GM23248 (cell line): ENCODE results near the gene NUDT7. TPM values are rescaled to one million over a fixed set of nuclear protein-coding genes. Genes with fewer than 3 reads are reported as not detected.

Experiments
- DNase-seq: peaks from one replicate; pipeline ENCODE4 v3.0.0-alpha.2; 2015
- H2AFZ ChIP-seq: fragments of 200-600 bp; sonication (generic); 2 replicates; pipeline ENCODE4 v1.6.1; 2016; ENCODE audit warnings: antibody characterized with exemption
- H3F3A ChIP-seq: fragments of 200-600 bp; sonication (generic); 2 replicates; pipeline ENCODE4 v1.6.1; 2016; ENCODE audit warnings: mild to moderate bottlenecking, antibody characterized with exemption, mixed run types; ENCODE audit not compliant: insufficient read depth
- H3K27ac ChIP-seq: fragments of 200-600 bp; sonication (generic); 2 replicates; pipeline ENCODE4 v1.5.1; 2016; ENCODE audit warnings: mild to moderate bottlenecking
- H3K27me3 ChIP-seq: fragments of 200-600 bp; sonication (generic); replicated peaks from 2 replicates; pipeline ENCODE4 v1.6.1; 2016; ENCODE audit warnings: mild to moderate bottlenecking; ENCODE audit not compliant: insufficient read depth
- H3K36me3 ChIP-seq: fragments of 200-600 bp; sonication (generic); 2 replicates; pipeline ENCODE4 v1.6.1; 2016; ENCODE audit warnings: low read depth, mild to moderate bottlenecking
- H3K4me1 ChIP-seq: fragments of 200-600 bp; sonication (generic); 2 replicates; pipeline ENCODE4 v1.6.1; 2016; ENCODE audit warnings: mild to moderate bottlenecking; ENCODE audit not compliant: insufficient read depth
- H3K4me2 ChIP-seq: fragments of 200-600 bp; sonication (generic); one replicate; pipeline ENCODE4 v1.6.1; 2016; ENCODE audit warnings: mild to moderate bottlenecking; ENCODE audit not compliant: unreplicated experiment
- H3K4me3 ChIP-seq: fragments of 200-600 bp; sonication (generic); 2 replicates; pipeline ENCODE4 v1.5.1; 2016; ENCODE audit warnings: mild to moderate bottlenecking
- H3K79me2 ChIP-seq: fragments of 200-600 bp; sonication (generic); 2 replicates; pipeline ENCODE4 v1.6.1; 2016; ENCODE audit warnings: mild to moderate bottlenecking; ENCODE audit not compliant: insufficient read depth
- H3K9ac ChIP-seq: fragments of 200-600 bp; sonication (generic); 2 replicates; pipeline ENCODE4 v1.6.1; 2016; ENCODE audit warnings: mild to moderate bottlenecking
- H3K9me2 ChIP-seq: fragments of 200-600 bp; sonication (generic); 2 replicates; pipeline ENCODE4 v1.6.1; 2016; ENCODE audit warnings: mixed run types, mild to moderate bottlenecking, moderate library complexity; ENCODE audit not compliant: insufficient read depth
- H3K9me3 ChIP-seq: fragments of 200-600 bp; sonication (generic); one replicate; pipeline ENCODE4 v1.6.1; 2017; ENCODE audit warnings: low read depth
- H4K20me1 ChIP-seq: fragments of 200-600 bp; sonication (generic); 2 replicates; pipeline ENCODE4 v1.6.0; 2016; ENCODE audit not compliant: insufficient read depth
- EZH2 ChIP-seq: fragments of 200-600 bp; sonication (generic); IDR thresholded peaks from 2 replicates; pipeline ENCODE4 v1.6.1; 2018; ENCODE audit warnings: antibody characterized with exemption, mild to moderate bottlenecking; ENCODE audit not compliant: insufficient read depth, poor library complexity, severe bottlenecking
- EZH2phosphoT487 ChIP-seq: fragments of 200-600 bp; sonication (generic); IDR thresholded peaks from 2 replicates; pipeline ENCODE4 v1.6.1; 2018; ENCODE audit warnings: antibody characterized with exemption, moderate library complexity, mild to moderate bottlenecking, low read depth; ENCODE audit not compliant: insufficient read depth
- WGBS, 2 experiments: methylation state at CpG; one replicate each; pipeline ENCODE4 v1.1.6; 2015 to 2017; ENCODE audit warnings: low lambda C conversion rate in 2 of 2, low coverage in 1 of 2; ENCODE audit errors: missing lambda C conversion rate in 2 of 2; 5-methylcytosine and 5-hydroxymethylcytosine counted together
- in situ Hi-C: fragments of 300-500 bp; cut with MboI; formaldehyde crosslinking; loops from 2 replicates; pipeline ENCODE4 v1.15.0; 2020
- polyA plus RNA-seq: library from polyadenylated mRNA; unstranded; fragments of >200 nt; fragmentation: Nextera tagmentation; extraction: Ambion mirVana; gene quantifications from 2 replicates; pipeline ENCODE4 v1.2.1, GENCODE V29; 2016
- total RNA-seq: library from RNA; depleted of rRNA; stranded (reverse); fragments of >200 nt; shearing (Covaris generic); gene quantifications from 2 replicates; pipeline ENCODE4 v1.2.3, GENCODE V29; 2014

NUDT7 gene
- total and polyA plus RNA-seq, 2 experiments from 2014 or later: 3.0 to 6.2 TPM

- Histone ChIP-seq H3K36me3 (no peaks in the 10 kb centered on the region), H3K4me1 (peaks cover 10% of the 10 kb centered on the region; the same call in 1 of the 2 replicates), H3K79me2 (no peaks in the 10 kb centered on the region), H3K27me3 (no peaks in the 10 kb centered on the region), H3K4me3 (no peak overlapping the region), H3K9me2 (no peaks in the 10 kb centered on the region), H2AFZ (no peak overlapping the region), H4K20me1 (no peaks in the 10 kb centered on the region), H3K27ac (no peak overlapping the region), H3K9ac (no peak overlapping the region), H3K4me2 (no peak overlapping the region), H3K9me3 (no peaks in the 10 kb centered on the region), H3F3A (no peaks in the 10 kb centered on the region)
- no peak for DNase-seq
- no peak for TF ChIP-seq EZH2phosphoT487
- no peak for TF ChIP-seq EZH2
- in situ Hi-C loops: no loop called here
- WGBS, 2 experiments: 0 to 4% methylated on average over 1 of the region's 1 CpG
Measured at GRCh38 chr16:77729951-77730350, 7.6 kb downstream of the NUDT7 start.

GRCh38 chr16:77732241-77732946, 10.1 kb downstream of the NUDT7 start:
- Histone ChIP-seq H3K9me2 (no peaks in the 10 kb centered on the region), H3K27me3 (no peaks in the 10 kb centered on the region), H3K4me3 (no peak overlapping the region), H3K27ac (no peak overlapping the region), H3K4me1 (peaks cover 10% of the 10 kb centered on the region; the same call in 1 of the 2 replicates), H4K20me1 (no peaks in the 10 kb centered on the region), H3K79me2 (no peaks in the 10 kb centered on the region), H3K9me3 (no peaks in the 10 kb centered on the region), H3K4me2 (no peak overlapping the region), H3K36me3 (no peaks in the 10 kb centered on the region), H3K9ac (no peak overlapping the region), H3F3A (no peaks in the 10 kb centered on the region), H2AFZ (no peak overlapping the region)
- in situ Hi-C loops: no loop called here
- 63 to 71% methylated on average over 11 of the region's 11 CpGs for WGBS, 2 experiments
- DNase-seq: peak; percentile 74
- TF ChIP-seq EZH2 (no peak), EZH2phosphoT487 (no peak)

DNA sequence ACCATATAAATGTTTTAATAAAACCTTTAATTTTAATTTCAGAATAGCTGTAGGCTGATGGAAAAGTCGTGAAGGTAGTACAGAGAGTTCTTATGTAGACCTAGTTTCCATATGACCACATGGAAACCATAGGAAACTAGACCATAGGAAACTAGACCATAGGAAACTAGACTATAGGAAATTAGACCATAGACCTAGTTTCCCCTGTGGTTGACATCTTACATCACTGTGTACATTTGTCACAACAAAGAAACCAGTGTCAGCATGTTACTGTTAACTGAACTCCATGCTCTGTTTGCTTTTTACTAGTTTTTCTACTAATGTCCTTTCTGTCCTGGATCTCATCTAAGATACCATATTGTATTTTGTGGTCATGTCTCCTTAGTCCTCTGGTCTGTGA, 14.6 kb downstream of the NUDT7 start:
- H3K4me3 ChIP-seq: no peak overlapping the region
- no peaks in the 10 kb centered on the region for H3F3A ChIP-seq
- H3K79me2 ChIP-seq: no peaks in the 10 kb centered on the region
- H3K27me3 ChIP-seq: no peaks in the 10 kb centered on the region
- H3K36me3 ChIP-seq: no peaks in the 10 kb centered on the region
- no peak for DNase-seq
- no peaks in the 10 kb centered on the region for H3K9me3 ChIP-seq
- no peak overlapping the region for H3K4me2 ChIP-seq
- TF ChIP-seq EZH2 (no peak), EZH2phosphoT487 (no peak)
- no peak overlapping the region for H2AFZ ChIP-seq
- no peaks in the 10 kb centered on the region for H4K20me1 ChIP-seq
- no peak overlapping the region for H3K27ac ChIP-seq
- in situ Hi-C loops: no loop called here
- 4 to 7% methylated on average over 1 of the region's 1 CpG for WGBS, 2 experiments
- H3K4me1 ChIP-seq: peaks cover 8% of the 10 kb centered on the region
- no peaks in the 10 kb centered on the region for H3K9me2 ChIP-seq
- no peak overlapping the region for H3K9ac ChIP-seq

- Histone ChIP-seq H3K9me3 (no peaks in the 10 kb centered on the region), H3K9ac (no peak overlapping the region), H3F3A (no peaks in the 10 kb centered on the region), H3K4me3 (no peak overlapping the region), H3K4me2 (no peak overlapping the region), H3K36me3 (no peaks in the 10 kb centered on the region), H2AFZ (no peak overlapping the region), H4K20me1 (no peaks in the 10 kb centered on the region), H3K9me2 (no peaks in the 10 kb centered on the region), H3K27ac (no peak overlapping the region), H3K27me3 (no peaks in the 10 kb centered on the region), H3K79me2 (no peaks in the 10 kb centered on the region), H3K4me1 (no peaks in the 10 kb centered on the region; the same call in 1 of the 2 replicates)
- TF ChIP-seq EZH2 (no peak), EZH2phosphoT487 (no peak)
- in situ Hi-C loops: no loop called here
- WGBS, 2 experiments: 89 to 90% methylated on average over 10 of the region's 10 CpGs
- no peak for DNase-seq
Measured at GRCh38 chr16:77738706-77739558, 16.6 kb downstream of the NUDT7 start.
